Activated CD4-positive, alpha-beta T cell treated with anti-CD3 and anti-CD28 coated beads, Interleukin-2, amount 50 U/mL, for 1 hour (primary cell): ENCODE results near the gene MYOG.

Experiments used
- DNase-seq: peaks from one replicate; pipeline ENCODE4 v3.0.0-alpha.2; 2020

MYOG gene

DNA sequence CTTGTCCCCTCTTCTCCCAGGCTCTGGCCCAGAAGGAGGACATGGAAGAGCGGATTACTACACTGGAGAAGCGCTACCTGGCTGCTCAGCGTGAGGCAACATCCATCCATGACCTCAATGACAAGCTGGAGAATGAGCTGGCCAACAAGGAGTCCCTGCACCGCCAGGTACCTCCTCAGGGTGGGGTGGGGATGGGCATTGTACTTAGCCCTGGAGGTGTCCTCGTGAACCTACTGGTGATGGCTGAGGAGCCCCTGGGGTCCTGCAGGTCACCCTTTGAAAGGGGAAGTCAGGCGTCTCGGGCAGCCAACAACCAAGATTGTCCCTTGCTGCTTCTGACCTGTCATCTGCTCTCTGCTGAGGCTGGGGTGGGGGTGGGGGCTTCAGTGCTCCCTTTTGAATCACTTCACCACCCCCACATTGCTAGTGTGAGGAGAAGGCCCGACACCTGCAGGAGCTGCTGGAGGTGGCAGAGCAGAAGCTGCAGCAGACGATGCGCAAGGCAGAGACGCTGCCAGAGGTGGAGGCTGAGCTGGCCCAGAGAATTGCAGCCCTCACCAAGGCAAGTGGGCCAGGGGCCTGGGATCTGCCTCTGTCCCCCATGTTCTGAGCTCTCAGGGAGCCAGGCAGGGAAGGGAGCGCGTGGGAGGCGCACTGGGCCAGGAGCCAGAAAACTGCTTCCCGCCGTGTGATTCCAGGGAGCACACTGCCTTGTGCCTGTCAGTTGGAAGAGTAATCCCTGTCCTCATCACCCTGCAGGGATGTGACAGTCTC lies 39.8 kb downstream of the MYOG start:
- no peak for DNase-seq

DNA sequence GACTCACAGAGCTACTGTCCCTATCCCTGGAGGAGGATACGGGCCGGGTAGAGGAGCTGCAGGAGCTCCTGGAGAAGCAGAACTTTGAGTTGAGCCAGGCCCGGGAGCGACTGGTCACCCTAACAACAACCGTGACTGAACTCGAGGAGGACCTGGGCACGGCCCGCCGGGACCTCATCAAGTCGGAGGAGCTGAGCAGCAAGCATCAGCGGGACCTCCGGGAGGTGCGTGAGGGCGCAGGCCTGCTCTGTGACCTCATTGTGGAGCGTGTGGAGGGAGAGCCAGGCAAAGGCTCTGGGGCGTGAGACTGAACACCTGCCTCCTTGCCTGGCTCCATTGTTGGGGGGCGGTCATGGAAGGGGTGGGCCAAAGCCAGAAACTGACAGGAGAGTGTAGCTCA lies 40.5 kb downstream of the MYOG start:
- no peak for DNase-seq

DNA sequence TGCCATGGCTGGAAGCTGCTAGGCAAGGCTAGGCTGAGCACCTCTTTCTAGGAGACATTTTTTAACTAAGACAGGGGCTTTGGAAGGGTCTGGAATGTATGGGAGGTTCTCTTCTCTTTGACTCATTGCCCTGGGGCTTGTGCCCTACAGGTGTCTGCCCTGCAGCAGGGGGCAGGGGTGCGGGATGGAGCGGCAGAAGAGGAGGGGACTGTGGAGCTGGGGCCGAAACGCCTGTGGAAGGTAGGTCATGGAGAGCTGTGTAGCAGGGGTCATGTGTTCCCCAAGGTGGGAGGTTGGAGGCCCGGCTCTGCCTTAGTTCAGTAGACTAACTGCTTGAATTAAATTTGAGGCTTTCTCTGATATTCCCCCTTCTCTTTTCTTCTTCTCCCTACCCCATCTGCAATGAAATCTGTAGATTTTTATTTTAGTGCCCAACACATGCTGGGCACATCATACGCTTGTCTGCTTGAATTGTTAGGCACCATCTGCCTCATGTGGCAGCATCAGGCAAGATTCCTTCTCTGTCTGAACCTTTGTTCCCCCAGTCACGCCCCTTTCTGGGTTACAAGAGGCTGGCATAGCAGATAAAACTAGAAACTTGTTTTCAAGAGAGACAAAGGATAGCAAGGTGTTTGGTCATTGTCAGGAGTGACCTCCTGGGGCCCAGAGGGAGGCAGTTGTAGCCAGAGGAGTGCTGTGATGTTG lies 41.1 kb downstream of the MYOG start:
- DNase-seq, result no peak

DNA sequence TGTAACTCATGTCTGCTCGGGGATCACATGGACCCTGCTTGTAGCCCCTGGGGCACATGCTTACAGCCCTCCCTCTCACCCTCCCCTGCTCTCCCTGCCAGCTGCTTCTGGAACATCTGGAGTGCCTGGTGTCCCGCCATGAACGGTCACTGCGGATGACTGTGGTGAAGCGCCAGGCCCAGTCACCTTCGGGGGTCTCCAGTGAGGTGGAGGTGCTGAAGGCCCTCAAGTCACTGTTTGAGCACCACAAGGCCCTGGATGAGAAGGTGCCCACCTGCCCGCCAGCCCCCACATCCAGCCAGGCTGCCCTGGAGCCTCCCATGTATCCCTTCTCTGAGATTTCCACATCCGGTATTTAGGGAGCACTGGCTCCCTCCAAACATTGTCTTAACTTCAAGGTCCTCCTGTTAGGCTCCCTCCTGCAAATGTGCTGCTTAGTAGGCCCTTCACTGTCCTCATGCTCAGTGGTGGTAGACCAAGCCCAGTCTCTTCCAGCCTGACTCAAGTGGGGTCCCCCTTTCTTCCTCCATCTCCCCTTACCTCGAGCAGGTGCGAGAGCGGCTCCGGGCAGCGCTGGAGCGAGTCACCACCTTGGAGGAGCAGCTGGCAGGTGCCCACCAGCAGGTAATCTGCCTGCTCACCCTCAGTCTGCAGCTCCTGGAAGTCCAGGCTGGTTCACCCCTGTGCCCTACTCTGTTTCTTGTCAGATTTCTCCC lies 41.8 kb downstream of the MYOG start:
- no peak for DNase-seq

DNA sequence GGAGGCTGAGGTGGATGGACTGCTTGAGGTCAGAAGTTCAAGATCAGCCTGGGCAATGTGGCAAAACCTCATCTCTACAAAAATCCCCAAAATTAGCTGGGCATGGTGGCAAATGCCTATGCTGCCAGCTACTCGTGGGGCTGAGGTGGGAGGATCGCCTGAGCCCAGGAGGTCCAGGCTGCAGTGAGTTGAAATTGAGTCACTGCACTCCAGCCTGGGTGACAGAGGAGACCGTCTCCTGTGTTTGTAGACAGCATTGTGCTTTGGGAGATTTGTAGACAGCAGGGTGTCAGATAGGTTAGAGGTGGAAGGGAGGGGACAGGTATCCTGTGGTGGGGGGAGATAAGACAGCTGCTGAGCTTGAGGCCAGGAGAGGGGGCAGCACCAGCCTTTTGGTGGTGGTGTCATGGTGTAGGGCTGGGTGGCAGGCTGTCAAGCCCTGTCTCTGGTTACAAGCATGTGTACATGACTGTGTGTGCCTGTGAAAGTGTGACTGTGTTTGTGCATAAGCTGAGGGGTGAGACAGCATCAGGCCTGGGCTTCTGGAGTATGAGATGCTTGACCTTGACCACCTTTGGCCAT lies 44.4 kb downstream of the MYOG start:
- DNase-seq, result no peak

DNA sequence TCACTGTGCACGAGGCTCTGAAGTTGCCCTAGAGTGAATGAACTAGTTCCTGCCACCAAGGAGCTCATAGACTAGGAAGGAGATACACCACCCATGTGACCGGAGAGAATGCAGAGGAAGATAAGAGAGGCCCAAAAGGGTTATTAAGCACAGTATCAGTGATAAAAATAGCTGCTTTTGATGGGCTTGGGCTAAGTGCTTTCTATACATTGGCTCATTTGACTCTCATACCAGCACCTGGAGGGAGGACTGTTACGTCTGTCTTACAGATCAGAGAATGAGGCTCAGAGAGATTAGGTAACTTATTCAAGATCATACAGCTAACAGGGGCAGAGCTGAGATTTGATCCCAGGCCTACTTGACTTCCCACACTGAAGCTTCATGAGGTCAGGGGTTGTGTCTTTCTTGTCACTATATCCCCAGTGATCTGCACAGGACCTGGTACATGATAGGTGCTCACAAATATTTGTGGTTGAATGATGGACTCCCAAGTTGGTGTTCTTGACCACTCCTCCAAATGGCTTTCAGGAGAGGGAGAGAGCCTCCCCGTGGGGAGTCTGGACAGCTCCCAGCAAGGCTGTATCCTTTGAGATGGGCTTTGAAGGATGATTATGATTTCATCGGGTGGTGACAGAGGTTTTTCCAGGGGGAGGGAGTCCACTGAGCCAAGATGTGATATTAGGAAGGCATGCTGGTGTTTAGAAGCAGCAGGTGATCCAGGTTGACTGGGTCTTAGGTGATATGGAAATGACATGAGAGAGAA lies 45.1 kb downstream of the MYOG start:
- DNase-seq, result no peak

DNA sequence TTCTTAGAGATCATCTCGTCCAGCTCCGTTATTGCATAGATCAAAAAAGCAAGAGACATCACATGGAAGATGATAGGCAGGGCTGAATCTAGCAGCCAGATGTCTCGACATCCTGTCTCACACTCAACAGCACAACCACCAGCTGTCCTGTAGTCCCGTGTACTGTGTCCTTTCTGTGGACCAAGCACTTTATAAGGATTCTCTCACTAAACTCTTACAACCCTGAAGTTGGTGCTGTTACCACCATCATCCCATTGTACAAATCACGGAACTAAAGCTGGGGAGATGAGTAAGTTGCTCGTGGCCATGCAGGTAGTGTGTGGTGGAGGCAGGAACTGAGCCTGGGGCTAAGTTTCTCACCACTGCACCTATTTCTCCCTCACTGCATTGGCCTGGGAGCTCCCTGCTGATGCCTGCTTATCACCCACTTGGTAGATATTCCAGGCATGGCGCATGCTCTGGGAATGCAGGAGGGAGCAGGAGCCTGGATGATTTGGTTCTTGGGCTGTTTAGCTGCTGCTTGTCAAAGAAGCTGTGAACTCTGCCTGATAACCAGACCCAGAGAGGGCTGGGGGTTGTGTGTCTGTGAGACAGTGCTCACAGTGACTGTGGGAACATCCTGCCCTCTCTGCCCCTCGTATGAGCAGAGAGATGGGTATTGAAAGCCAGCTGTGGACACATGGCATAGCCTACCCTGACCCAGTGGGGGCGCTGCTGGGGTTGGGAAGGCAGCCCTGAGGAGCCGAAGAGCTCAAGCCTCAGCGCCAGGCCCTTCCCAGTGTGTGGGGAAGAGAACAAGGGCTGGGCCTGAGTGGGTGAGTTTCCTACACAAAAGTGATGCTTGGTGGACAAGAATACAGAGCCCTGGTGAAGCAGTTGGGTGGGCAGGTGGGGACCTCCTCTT lies 46.0 kb downstream of the MYOG start:
- DNase-seq, result no peak

DNA sequence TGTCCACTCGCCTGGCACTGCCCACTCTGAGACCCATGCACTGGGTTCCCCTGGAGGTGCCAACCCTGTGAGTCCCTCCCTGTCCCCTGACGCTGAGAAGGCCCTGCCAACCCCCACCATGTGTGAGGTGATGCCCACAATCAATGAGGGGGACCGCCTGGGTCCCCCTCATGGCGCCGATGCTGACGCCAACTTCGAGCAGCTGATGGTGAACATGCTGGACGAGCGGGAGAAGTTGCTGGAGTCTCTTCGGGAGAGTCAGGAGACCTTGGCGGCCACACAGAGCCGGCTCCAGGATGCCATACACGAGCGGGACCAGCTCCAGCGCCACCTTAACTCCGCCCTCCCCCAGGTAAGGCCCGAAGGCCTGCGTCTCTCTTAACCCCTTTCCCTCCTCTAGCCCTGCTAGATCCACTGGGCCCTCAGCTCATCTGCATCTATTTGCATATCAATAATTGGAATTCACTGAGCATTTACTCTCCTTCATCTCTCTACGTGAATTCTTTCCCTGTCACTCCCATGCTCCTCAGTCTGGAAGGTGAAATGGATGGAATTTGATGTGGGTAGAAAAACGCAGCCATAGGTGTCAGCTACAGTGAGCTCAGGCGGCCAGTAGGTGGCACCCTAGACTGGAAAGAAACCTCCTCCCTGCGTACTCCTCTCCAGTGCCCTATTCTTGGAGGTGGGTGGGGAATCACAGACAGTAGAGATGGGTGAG lies 46.8 kb downstream of the MYOG start:
- peak; percentile 59 for DNase-seq

DNA sequence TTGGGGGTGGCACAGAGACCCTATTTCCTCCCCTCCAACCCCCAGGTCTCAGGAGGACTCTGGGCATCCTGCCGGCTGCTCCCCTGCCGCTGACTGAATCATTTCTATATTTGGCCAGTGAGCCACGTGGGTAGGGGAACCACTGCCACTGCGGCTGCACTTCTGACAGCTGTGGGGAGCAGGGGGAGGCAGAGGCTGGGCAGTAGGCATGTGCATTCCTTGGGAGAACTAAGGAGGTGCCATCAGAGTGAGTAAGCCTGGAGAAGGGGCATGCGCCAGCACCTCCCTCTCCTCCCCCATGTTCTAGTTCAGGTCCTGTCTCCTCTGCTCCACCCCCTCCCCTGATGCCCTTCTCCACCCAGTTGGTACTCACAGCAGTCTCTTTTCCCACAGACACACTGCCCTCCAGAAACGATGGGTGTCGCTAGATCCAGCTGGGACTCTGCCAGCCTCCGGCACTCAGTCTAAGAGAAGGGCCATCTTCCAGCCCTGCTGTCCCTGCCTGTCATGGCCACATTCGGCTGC lies 47.5 kb downstream of the MYOG start:
- DNase-seq, result no peak

DNA sequence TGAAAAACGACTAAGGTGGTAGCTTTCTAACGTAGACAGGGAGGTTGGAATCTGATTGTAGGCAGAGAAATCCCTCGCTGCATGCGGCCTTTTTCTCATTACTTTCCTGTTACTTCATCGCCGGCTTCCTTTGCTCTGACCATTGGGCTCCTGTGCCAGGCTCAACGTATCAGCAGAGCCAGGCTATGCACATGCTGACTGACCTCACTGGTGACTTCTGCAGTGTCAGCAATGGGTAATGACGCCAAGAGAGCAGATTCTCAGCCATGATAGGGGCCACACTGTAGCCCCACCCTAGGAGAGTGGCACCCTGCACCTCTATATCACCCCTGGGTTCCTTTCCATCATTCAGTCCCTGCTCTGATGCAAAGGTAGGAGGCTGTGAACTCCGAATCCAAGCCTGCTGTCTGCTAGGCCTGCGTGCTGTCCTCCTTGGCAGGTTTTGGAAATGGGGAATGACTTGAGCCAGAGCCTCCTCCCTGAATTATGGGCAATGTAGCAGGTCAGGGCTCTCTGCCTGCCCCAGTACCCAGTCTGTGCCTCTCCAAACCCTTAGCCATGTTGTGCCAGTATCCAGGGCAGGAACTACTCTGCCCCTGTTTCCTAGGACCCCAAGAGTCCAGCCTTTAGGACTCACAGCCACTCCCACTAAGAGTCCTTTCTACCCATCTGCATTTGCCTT lies 48.2 kb downstream of the MYOG start:
- DNase-seq, result no peak

DNA sequence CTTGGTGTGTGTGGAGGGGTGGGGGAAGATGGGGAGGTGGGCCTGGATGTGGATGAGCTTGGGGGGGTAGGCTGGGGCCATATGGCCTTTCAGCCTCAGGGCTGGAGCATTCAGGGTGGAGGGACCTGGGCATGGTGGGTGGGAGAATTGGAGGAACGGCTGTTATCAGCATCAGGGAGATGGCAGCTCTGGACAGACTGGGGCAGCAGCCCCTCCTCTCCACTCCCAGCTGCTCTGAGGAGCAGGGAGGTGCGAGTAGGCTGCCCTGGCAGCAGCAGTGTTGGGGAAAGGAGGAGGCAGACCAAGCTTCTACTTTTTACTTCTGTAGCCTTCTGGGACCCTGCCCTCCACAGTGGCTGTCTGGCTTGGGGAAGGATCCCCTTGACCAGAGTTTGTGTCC lies 49.3 kb downstream of the MYOG start:
- no peak for DNase-seq

DNA sequence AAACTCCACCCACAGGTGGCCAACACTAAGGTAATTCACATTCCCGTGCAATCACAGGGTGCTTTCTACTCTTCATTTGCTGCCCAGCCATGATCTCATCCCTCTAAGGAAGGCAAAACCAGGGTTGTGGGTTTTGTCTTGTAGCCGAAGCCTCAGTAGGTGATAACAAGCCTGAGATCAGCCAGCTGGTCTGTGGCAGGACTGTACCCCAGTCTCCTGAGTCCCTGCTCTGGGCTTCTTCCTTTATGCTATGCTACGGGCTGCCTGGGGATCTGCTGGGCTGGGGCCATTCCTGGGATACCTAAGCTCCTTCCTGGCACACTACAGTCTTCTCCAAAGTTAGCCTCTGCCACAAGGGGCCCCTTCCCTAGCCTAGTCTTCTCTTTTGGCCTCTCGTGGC lies 49.7 kb downstream of the MYOG start:
- no peak for DNase-seq

DNA sequence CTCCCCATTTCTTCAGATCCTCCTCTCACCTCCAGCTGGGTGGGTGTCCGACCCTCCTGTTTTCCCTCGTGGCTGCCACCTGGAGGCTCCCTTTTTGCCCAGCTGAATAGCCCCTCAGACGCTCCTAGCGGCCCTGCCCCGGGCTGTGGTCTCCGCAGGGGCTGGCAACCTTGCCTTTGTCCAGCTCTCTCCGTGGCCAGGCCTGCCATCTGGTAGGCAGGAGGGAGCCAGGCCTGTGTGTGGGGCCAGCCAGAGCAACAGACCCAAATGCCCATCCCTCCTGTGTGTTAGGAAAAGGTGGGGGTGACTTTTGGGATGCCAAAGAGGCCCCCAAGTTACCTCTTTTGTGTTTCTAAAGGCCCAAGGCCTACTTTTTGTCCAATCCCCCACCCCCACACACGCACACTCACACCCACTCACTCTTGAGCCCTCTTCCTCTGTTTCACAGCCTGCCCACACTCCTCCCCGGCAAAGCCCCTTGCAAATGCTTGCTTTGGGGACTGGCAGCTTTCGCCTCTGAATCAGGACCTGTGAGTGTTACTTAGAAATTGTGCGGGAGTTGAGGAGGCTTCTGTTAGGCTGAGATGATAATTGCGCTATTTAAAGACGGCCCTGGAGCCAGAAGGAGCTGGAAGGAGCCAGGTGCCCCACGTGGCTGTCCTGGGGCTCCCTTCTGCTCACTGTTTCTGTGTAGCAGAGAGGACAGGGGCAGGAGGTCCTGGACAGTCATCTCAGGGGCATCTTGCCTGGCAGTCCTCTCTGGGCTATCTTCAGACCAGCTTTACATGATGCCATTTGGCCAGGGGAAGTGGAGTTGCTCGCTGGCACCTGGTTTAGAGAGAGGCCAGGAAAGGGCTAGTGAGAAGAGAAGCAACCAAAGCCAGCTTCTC lies 50.5 kb downstream of the MYOG start:
- no peak for DNase-seq

DNA sequence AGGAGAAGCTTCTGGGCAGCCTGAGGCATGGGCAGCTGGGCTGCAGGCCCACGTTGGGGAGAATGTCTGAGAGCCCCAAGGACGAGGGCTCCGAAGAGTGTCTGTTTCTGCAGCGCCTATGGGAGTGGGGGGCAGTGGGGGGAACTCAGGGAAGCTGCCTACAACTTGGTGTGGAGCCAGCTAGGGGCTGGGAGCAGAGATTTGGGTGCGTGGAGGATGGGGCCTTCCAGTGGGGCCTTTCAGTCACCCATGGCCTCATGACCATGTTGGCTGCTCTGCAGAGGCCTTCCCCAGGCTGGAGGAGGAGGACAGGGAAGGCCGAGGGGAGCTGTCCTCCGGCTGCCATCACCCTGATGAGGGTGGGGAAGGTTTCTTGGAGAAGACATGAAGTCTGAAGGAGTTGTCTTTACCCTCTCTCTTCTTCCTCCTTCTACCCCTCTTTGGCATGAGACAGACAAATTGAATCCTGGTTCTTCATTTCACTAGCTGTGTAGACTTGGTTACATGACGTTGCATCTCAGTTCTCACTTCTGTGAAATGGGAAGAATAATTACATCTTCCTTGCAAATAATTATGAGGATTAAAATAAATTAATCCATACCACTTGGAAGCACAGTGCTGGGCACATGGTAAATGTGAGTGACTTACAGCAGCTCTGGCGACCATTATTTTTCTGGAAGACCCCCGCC lies 51.2 kb downstream of the MYOG start:
- DNase-seq, result no peak

DNA sequence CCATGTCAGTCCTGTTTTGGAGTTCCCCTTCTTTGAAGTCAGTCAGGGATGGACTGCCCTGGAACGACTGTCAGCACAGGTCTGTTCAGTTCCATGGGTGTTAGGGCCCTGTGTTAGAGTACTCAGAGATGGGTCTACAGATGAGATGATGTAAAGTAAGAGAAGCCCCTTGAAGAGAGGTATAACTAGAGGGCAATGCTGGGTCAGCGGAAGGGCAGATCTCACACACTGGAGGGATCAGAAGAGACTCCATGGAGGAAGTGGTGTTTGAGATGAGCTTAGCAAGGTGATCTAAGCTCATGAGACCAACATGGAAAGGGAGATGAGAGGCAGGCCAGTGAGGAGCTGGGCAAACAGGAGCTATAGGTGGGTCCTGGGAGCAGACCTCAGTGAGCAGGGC lies 51.9 kb downstream of the MYOG start:
- DNase-seq, result no peak

DNA sequence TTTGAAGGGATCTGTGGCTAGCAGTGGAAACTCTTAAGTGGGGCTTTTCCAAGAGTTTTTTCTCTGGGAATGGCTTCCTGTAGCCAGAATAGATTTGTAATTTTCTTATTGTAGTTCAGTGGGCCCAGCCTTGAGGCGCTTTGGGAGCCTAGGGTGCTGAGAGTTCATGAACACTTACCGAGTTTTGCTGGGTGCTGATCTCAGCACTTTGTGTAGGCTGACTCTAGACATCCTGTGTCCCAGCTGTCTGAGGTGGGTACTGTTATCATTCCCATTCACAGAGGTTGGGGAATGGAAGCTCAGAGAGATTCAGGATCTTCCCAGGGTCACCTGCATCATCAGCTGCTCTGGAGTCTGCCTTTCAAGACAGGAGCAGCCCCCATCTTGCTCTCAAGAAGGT lies 52.5 kb downstream of the MYOG start:
- DNase-seq, result no peak
